Endothelial cell of umbilical vein (primary cell): ENCODE data around the gene OR52K1.

ENCODE experiments used
- POLR2A ChIP-seq: IDR thresholded peaks from 2 replicates; pipeline ENCODE4 v1.6.1; 2012; ENCODE audit warnings: low read depth, mild to moderate bottlenecking, control low read depth, low read length
- TF ChIP-seq, protein P1 (sequence below), 2 donors: IDR thresholded peaks; 1 replicate in 1 of 2; 2 replicates in 1 of 2; pipeline ENCODE4 v1.5.1; 2011; ENCODE audit warnings: low read length in 2 of 2, mild to moderate bottlenecking in 2 of 2, moderate library complexity in 2 of 2, control low read depth in 1 of 2, inconsistent platforms in 1 of 2, low read depth in 1 of 2; ENCODE audit not compliant: insufficient read depth in 1 of 2; ENCODE audit errors: extremely low read depth in 1 of 2

DNA sequence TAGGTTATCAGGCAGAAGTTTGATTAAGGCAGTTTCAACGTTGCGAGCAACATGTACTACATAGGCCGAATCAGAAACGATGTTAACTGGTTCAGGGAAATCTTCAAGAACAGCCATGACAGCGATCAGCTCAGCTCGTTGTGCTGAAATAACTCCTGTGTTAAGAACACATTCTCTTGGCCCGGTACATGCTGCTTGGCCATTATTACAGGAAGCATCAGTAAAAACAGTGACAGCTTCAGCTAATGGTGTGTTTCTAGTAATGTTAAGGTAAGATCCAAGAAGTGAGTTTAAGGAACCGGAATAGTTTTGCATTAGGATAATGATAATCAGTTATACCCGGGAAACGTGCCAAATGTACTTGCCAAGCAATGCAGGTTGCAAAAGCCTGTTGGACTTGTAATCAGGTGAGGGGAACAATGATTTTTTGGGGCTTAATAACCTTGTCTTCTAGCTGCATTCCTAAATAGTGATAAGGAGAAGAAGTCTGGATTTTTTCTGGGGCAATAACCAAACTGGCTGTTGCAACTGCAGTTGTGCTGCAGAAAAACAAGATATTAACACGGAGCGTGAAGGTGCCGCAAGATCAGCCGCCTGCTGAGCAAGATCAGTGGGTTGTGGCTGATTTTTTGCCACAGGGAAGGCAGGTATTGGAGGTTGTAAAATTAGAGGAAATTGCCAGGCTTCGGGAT lies 14.3 kb downstream of the OR52K1 start:
- TF ChIP-seq POLR2A = no peak
- TF ChIP-seq, protein P1, sequence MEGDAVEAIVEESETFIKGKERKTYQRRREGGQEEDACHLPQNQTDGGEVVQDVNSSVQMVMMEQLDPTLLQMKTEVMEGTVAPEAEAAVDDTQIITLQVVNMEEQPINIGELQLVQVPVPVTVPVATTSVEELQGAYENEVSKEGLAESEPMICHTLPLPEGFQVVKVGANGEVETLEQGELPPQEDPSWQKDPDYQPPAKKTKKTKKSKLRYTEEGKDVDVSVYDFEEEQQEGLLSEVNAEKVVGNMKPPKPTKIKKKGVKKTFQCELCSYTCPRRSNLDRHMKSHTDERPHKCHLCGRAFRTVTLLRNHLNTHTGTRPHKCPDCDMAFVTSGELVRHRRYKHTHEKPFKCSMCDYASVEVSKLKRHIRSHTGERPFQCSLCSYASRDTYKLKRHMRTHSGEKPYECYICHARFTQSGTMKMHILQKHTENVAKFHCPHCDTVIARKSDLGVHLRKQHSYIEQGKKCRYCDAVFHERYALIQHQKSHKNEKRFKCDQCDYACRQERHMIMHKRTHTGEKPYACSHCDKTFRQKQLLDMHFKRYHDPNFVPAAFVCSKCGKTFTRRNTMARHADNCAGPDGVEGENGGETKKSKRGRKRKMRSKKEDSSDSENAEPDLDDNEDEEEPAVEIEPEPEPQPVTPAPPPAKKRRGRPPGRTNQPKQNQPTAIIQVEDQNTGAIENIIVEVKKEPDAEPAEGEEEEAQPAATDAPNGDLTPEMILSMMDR (IDR thresholded peaks at IDR 0.05; ENCODE audit: extremely low read depth in 1 of 2, insufficient read depth in 1 of 2, low read depth in 1 of 2, low read length in 2 of 2) = no peak
